Common myeloid progenitor, CD34-positive (primary cell): ENCODE measurements around the gene CRELD1.
"Not testable (repeated sequence)": the region's sequence is repeated elsewhere in the genome, so short reads cannot be mapped to it uniquely, and the experiment has no call there.

Experiments
- CTCF ChIA-PET: fragments of 350-600 bp; sonication (Branson Sonifier 250); formaldehyde crosslinking; loops from one replicate; lab custom pipeline; 2021; ENCODE audit warnings: antibody characterized with exemption; lab: Charles Lee
- POLR2A ChIA-PET: fragments of 350-600 bp; sonication (Branson Sonifier 250); formaldehyde crosslinking; loops from one replicate; lab custom pipeline; 2021; ENCODE audit warnings: antibody characterized with exemption; lab: Charles Lee
- DNase-seq, 3 donors: peaks; one replicate each; pipeline versions ENCODE4 v3.0.0 to v3.0.0-alpha.2; 2013
- H3K27ac ChIP-seq, 2 experiments: 1 replicate in 1 of 2; 2 replicates in 1 of 2; pipeline ENCODE4 v1.7.0; 2013; ENCODE audit warnings: inconsistent platforms in 2 of 2, low read length in 2 of 2, mild to moderate bottlenecking in 2 of 2, low read depth in 1 of 2, moderate library complexity in 1 of 2; ENCODE audit not compliant: severe bottlenecking in 2 of 2, insufficient read depth in 1 of 2, poor library complexity in 1 of 2
- H3K27me3 ChIP-seq, 5 experiments: replicated peaks in 2 of 5; 1 replicate in 3 of 5; 2 replicates in 2 of 5; pipeline versions ENCODE4 v1.6.1 to v1.7.0; 2013; ENCODE audit warnings: low read length in 4 of 5, mild to moderate bottlenecking in 2 of 5, moderate library complexity in 2 of 5, inconsistent platforms in 1 of 5; ENCODE audit not compliant: insufficient read depth in 5 of 5, control insufficient read depth in 4 of 5
- H3K36me3 ChIP-seq, 4 experiments: 1 replicate in 2 of 4; 2 replicates in 2 of 4; pipeline versions ENCODE4 v1.6.1 to v1.7.0; 2013; ENCODE audit warnings: low read length in 3 of 4, control low read depth in 1 of 4, mild to moderate bottlenecking in 1 of 4; ENCODE audit not compliant: control insufficient read depth in 4 of 4, insufficient read depth in 4 of 4
- H3K4me1 ChIP-seq, 4 experiments: 1 replicate in 3 of 4; 2 replicates in 1 of 4; pipeline versions ENCODE4 v1.6.1 to v1.7.1; 2013; ENCODE audit warnings: low read length in 3 of 4, mild to moderate bottlenecking in 3 of 4, control low read depth in 1 of 4, inconsistent platforms in 1 of 4, moderate library complexity in 1 of 4; ENCODE audit not compliant: control insufficient read depth in 4 of 4, insufficient read depth in 4 of 4; ENCODE audit errors: control extremely low read depth in 1 of 4
- H3K4me3 ChIP-seq, 7 experiments: 1 replicate in 4 of 7; 2 replicates in 3 of 7; pipeline versions ENCODE4 v1.5.1 to v1.7.0; 2013; ENCODE audit warnings: mild to moderate bottlenecking in 7 of 7, low read length in 6 of 7, moderate library complexity in 6 of 7, inconsistent platforms in 2 of 7, low read depth in 2 of 7, control low read depth in 1 of 7; ENCODE audit not compliant: insufficient read depth in 4 of 7, control insufficient read depth in 1 of 7; ENCODE audit errors: extremely low read depth in 1 of 7
- H3K9me3 ChIP-seq, 5 experiments: 1 replicate in 4 of 5; 2 replicates in 1 of 5; pipeline versions ENCODE4 v1.6.1 to v1.7.1; 2013; ENCODE audit warnings: low read length in 4 of 5, mild to moderate bottlenecking in 2 of 5, inconsistent platforms in 1 of 5, low read depth in 1 of 5, moderate library complexity in 1 of 5; ENCODE audit not compliant: control insufficient read depth in 4 of 5, insufficient read depth in 2 of 5; ENCODE audit errors: control extremely low read depth in 1 of 5
- WGBS: methylation state at CpG from one replicate; pipeline ENCODE4 v1.1.5; 2013; ENCODE audit not compliant: insufficient coverage; 5-methylcytosine and 5-hydroxymethylcytosine counted together

CRELD1 gene

DNA sequence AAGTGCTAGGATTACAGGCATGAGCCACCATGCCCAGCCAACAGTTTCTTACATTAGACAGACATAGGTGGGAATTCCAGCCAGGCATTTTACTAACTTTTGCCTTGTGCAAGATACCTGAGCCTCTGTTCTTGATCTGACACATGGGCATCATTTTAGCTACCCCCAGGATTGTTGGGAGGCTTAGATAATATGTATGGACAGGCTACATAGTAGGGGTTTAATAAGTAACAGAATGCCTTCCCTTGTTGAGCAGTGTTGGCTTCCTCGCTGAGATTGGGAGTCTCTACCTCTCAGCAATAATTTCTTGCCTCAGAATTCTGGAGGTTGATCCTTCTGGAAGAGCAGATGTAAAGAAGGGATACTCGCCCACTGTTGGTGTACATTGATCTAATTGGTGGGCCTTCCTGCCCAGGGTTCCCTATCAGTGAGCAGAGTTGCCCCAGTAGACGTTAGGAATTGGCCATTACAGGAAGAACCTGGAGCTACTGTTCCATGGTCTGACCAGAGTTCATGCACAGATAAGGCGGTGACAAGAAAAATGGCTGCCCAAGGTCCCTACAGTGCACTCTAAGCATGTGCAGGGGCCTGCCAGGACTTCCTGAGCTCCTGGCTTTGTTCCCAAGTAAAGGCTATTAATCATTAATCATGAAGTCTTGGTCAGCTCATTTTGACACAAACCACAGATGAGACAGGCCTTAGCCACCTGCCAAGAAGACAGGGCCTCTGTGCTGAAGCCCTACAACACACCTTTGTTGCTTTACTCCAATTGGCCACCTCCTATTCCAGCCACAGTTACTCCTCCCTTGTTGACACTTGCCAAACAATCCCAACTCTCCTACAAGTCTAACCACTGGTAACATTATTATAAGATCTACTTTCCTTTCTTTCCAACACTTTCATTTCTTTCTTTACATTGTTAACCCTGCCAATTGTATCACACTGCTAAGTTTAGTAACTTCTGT, 35.9 kb upstream of the CRELD1 start:
- peaks cover 19 to 87% (median 55%) of the 10 kb centered on the region in 4 experiments for H3K4me1 ChIP-seq
- POLR2A ChIA-PET = no interaction called here
- H3K9me3 ChIP-seq = no peaks in the 10 kb centered on the region
- H3K27me3 ChIP-seq = no peaks in the 10 kb centered on the region
- no peak overlapping the region for H3K4me3 ChIP-seq
- no peak for DNase-seq
- CTCF ChIA-PET = interaction anchor here (0.8 to 1.0 kb wide), 2 partner anchors 15 to 17 kb away, joined by 3 read pairs; no protein-coding TSS in a partner anchor
- WGBS = 62% methylated on average over 4 of the region's 4 CpGs
- no peak overlapping the region for H3K27ac ChIP-seq
- peaks cover 4 to 15% (median 9%) of the 10 kb centered on the region in 4 experiments for H3K36me3 ChIP-seq

DNA sequence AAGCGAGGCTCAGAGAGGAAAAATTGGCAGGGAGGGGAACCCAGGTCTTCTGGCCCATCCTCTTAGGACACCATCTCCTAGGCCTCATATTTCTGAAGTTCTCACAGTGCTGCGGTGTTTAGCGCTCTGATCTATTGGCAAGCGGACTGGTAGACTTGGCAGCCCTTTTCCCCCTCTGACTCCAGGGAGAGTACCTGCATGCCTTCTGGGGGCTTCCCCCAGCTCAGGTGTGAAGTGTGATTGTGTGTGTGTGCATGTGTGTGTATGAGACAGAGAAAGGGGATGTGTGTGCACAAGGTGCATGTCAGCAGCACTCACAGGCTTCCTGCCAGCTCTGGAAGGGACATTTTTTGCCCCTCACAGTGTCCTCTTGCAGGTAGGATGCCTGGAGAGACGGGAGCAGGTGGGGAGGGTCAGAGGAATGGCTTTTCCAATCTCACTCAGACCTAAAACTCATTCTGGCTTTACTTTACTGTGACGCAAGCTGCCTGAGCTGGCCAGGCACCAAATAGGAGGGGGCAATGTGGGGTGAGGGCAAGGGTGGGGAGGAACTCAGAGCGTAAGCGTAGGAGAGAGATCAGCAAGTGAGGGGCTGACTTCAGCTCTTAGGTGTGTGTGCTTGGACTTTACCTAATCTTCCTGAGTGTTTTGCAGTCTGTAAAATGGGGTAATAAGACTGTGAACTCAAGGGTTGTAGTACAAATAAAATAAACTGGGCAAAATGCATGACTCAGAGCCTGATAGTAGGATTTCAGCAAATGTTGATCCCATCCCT, 35.0 kb upstream of the CRELD1 start:
- H3K27ac ChIP-seq = no peak overlapping the region
- WGBS = 77% methylated on average over 6 of the region's 8 CpGs
- ChIA-PET POLR2A (no interaction called here), CTCF (interaction anchor here (0.8 kb wide), 1 partner anchor 16 kb away, joined by 3 read pairs; no protein-coding TSS in a partner anchor)
- H3K4me1 ChIP-seq = peaks cover 16 to 87% (median 56%) of the 10 kb centered on the region in 4 experiments
- DNase-seq = peak in 1 of 3 donors; percentile 33
- no peaks in the 10 kb centered on the region for H3K27me3 ChIP-seq
- no peaks in the 10 kb centered on the region for H3K9me3 ChIP-seq
- peaks cover 0 to 6% (median under 1%) of the 10 kb centered on the region in 4 experiments for H3K36me3 ChIP-seq
- H3K4me3 ChIP-seq = no peak overlapping the region

DNA sequence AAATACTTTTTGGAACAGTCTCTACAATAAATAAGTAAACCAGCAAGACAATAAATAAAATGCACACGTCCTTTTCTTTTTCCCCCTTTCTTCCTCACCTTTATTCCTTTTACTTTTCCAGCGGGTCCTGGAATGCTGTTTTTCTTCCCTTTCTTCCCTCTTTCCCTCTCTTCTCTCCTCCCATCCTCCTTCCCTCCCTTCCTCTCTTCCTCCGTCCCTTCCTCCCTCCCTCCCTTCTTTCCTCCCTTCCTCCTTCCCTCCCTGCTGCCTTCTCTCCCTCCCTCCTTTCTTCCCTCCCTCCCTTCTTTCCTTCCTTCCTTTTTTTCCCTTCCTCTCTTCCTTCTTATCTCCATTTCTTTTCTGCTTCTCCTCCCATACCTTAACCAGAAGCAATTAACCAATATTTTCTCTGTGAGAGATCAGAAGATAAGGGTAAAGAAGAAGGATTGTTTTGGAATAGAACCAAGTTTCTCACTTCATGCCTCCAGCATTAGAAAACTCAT, 34.3 kb upstream of the CRELD1 start:
- Histone ChIP-seq H3K27ac (no peak overlapping the region), H3K9me3 (no peaks in the 10 kb centered on the region), H3K27me3 (no peaks in the 10 kb centered on the region), H3K4me3 (no peak overlapping the region), H3K4me1 (peaks cover 10 to 89% (median 54%) of the 10 kb centered on the region in 4 experiments), H3K36me3 (peaks cover 0 to 3% (median 0%) of the 10 kb centered on the region in 4 experiments)
- WGBS = 73% methylated on average over 3 of the region's 3 CpGs
- DNase-seq = no peak
- POLR2A ChIA-PET = no interaction called here
- CTCF ChIA-PET = interaction anchor here (6.3 kb wide), 1 partner anchor 14 kb away, joined by 48 read pairs; no protein-coding TSS in a partner anchor

DNA sequence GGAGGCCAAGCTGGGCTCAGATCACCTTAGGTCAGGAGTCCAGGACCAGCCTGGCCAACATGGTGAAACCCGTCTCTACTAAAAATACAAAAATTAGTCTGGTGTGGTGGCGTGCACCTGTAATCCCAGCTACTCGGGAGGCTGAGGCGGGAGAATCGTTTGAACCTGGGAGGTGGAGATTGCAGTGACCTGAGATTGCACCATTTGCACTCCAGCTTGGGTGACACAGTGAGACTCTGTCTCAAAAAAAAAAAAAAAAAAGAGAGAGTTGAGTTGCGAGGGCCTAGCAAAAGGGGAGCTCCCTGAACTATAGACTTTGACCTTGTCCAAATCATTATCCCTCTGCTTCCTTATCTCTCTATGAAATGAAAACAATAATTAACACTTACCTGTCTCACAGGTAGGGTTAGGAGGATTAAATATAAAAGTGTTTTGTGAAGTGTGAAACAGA, 32.6 kb upstream of the CRELD1 start:
- not testable (repeated sequence) for H3K4me3 ChIP-seq, H3K27me3 ChIP-seq, H3K9me3 ChIP-seq, DNase-seq, H3K27ac ChIP-seq, H3K36me3 ChIP-seq
- peaks cover 7 to 74% (median 51%) of the 10 kb centered on the region in 4 experiments for H3K4me1 ChIP-seq
- ChIA-PET POLR2A (interaction anchor here (2.4 kb wide), 1 partner anchor 11 kb away, joined by 11 read pairs; no protein-coding TSS in a partner anchor), CTCF (interaction anchor here (0.6 to 6.3 kb wide), 5 partner anchors 10 to 81 kb away, joined by 3 to 48 read pairs (median 9); partner anchors contain the start of genes CIDEC and JAGN1)
- no CpG with 5 or more reads among the region's 6 CpGs for WGBS

DNA sequence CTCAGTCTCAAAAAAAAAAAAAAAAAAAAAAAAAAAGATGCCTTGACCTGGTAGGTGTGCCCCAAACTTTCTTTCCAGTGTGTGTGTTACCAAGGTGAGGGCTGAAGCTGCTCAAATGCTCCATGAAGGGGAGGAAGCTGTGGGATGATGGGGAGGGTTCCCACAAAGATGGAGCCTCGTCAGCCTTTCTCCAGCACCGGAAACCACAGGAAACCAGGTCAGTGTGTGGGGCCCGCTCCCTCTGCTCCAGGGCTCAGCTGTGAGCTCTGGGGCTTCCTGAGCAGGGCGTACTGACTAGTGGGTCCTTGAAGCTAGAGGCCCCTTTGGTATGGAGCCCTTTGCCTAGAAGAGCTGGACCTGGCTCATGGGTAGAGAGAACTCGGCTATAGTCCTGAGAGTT, 31.7 kb upstream of the CRELD1 start:
- peaks cover 0 to 8% (median 0%) of the 10 kb centered on the region in 4 experiments for H3K36me3 ChIP-seq
- H3K9me3 ChIP-seq = no peaks in the 10 kb centered on the region
- peak overlapping the region in 4 of 7 experiments; percentile 13 to 53 (median 34) for H3K4me3 ChIP-seq
- DNase-seq = peak; percentile 60 to 72 (median 70)
- ChIA-PET POLR2A (interaction anchor here (0.7 to 2.4 kb wide), 2 partner anchors 10 to 11 kb away, joined by 4 to 11 read pairs; no protein-coding TSS in a partner anchor), CTCF (interaction anchor here (0.7 to 6.3 kb wide), 9 partner anchors 11 to 60 kb away, joined by 3 to 48 read pairs (median 4); partner anchors contain the start of genes CIDEC and JAGN1)
- no peaks in the 10 kb centered on the region for H3K27me3 ChIP-seq
- peaks cover 7 to 70% (median 53%) of the 10 kb centered on the region in 4 experiments for H3K4me1 ChIP-seq
- 2% methylated on average over 5 of the region's 5 CpGs for WGBS
- no peak overlapping the region for H3K27ac ChIP-seq
